GM12865 (cell line): ENCODE results near the gene NKTR.
A peak's percentile ranks its signal among the peaks of the same experiment; 100 is the strongest.

Experiments used
- DNase-seq: peaks from one replicate; pipeline ENCODE4 v3.0.0; 2010; ENCODE audit warnings: low read depth
- H3K4me3 ChIP-seq: 2 replicates; pipeline ENCODE4 v1.5.1; 2011; ENCODE audit warnings: mild to moderate bottlenecking, low read depth, low read length, control low read depth
- CTCF ChIP-seq: IDR thresholded peaks from 2 replicates; pipeline ENCODE4 v1.5.1; 2011; ENCODE audit warnings: low read length, control low read depth, low read depth, inconsistent platforms; ENCODE audit not compliant: insufficient read depth; ENCODE audit errors: missing control alignments

The NKTR gene

GRCh38 chr3:42662037-42662812 lies 61.7 kb downstream of the NKTR start:
- DNase-seq = no peak
- H3K4me3 ChIP-seq = no peak overlapping the region
- TF ChIP-seq CTCF = no peak

- TF ChIP-seq CTCF = no peak
- no peak overlapping the region for H3K4me3 ChIP-seq
- DNase-seq = no peak
Observed at GRCh38 chr3:42662813-42663535, 62.5 kb downstream of the NKTR start.

GRCh38 chr3:42663581-42664437 lies 63.3 kb downstream of the NKTR start:
- DNase-seq = peak; percentile 46
- TF ChIP-seq CTCF = no peak
- H3K4me3 ChIP-seq = peak overlapping the region; percentile 37

GRCh38 chr3:42664438-42664803 lies 63.9 kb downstream of the NKTR start:
- no peak overlapping the region for H3K4me3 ChIP-seq
- no peak for DNase-seq
- no peak for TF ChIP-seq CTCF

- no peak for DNase-seq
- no peak for TF ChIP-seq CTCF
- H3K4me3 ChIP-seq = no peak overlapping the region
Observed at GRCh38 chr3:42665050-42665878, 64.8 kb downstream of the NKTR start.

- no peak overlapping the region for H3K4me3 ChIP-seq
- TF ChIP-seq CTCF = no peak
- DNase-seq = no peak
Observed at GRCh38 chr3:42666022-42666421, 65.5 kb downstream of the NKTR start.
